Neuronal stem cell (in vitro differentiated cells): Measurements from ENCODE around the gene SPINK6.

Experiments
- DNase-seq: peaks from one replicate; pipeline ENCODE4 v3.0.0-alpha.2; 2013; ENCODE audit warnings: low spot score
- H2AFZ ChIP-seq: one replicate; pipeline ENCODE4 v1.6.1; 2013; ENCODE audit warnings: mild to moderate bottlenecking, low read length, inconsistent platforms
- H2AK5ac ChIP-seq: 2 replicates; pipeline ENCODE4 v1.6.1; 2013; ENCODE audit warnings: low read depth, mild to moderate bottlenecking, inconsistent platforms, low read length, moderate library complexity, mixed read lengths
- H2BK120ac ChIP-seq: 2 replicates; pipeline ENCODE4 v1.6.1; 2013; ENCODE audit warnings: low read depth, mild to moderate bottlenecking, inconsistent platforms, low read length, moderate library complexity, mixed read lengths
- H2BK12ac ChIP-seq: one replicate; pipeline ENCODE4 v1.6.1; 2013; ENCODE audit warnings: low read length, inconsistent platforms
- H2BK15ac ChIP-seq: 2 replicates; pipeline ENCODE4 v1.6.1; 2013; ENCODE audit warnings: mild to moderate bottlenecking, low read length, inconsistent platforms, mixed read lengths
- H2BK5ac ChIP-seq: one replicate; pipeline ENCODE4 v1.6.1; 2013; ENCODE audit warnings: inconsistent platforms, mild to moderate bottlenecking, low read length, moderate library complexity
- H3K14ac ChIP-seq: one replicate; pipeline ENCODE4 v1.6.1; 2013; ENCODE audit warnings: low read length, inconsistent platforms
- H3K18ac ChIP-seq: 2 replicates; pipeline ENCODE4 v1.6.1; 2013; ENCODE audit warnings: low read length, inconsistent platforms
- H3K23ac ChIP-seq: 2 replicates; pipeline ENCODE4 v1.6.1; 2013; ENCODE audit warnings: low read depth, mild to moderate bottlenecking, mixed read lengths, low read length, inconsistent platforms; ENCODE audit not compliant: poor library complexity
- H3K27ac ChIP-seq: replicated peaks from 3 replicates; pipeline ENCODE4 v1.5.1; 2013; ENCODE audit warnings: low read length, inconsistent platforms
- H3K27me3 ChIP-seq, 3 experiments: 2 replicates each; pipeline ENCODE4 v1.6.1; 2013; ENCODE audit warnings: low read length in 3 of 3, mild to moderate bottlenecking in 2 of 3, inconsistent platforms in 1 of 3, low read depth in 1 of 3, mixed read lengths in 1 of 3, moderate library complexity in 1 of 3; ENCODE audit not compliant: control insufficient read depth in 3 of 3, insufficient read depth in 3 of 3
- H3K36me3 ChIP-seq, 2 donors: replicated peaks in 1 of 2; 2 replicates each; pipeline ENCODE4 v1.6.1; 2013; ENCODE audit warnings: low read length in 2 of 2; ENCODE audit not compliant: control insufficient read depth in 2 of 2, insufficient read depth in 2 of 2
- H3K4ac ChIP-seq: 2 replicates; pipeline ENCODE4 v1.6.1; 2013; ENCODE audit warnings: inconsistent platforms, mild to moderate bottlenecking, low read length, moderate library complexity
- H3K4me1 ChIP-seq, 2 donors: 1 replicate in 1 of 2; 2 replicates in 1 of 2; pipeline ENCODE4 v1.6.1; 2013; ENCODE audit warnings: low read length in 2 of 2, low read depth in 1 of 2; ENCODE audit not compliant: control insufficient read depth in 2 of 2, insufficient read depth in 1 of 2
- H3K4me2 ChIP-seq: one replicate; pipeline ENCODE4 v1.6.1; 2013; ENCODE audit warnings: mild to moderate bottlenecking, low read length, inconsistent platforms; ENCODE audit not compliant: insufficient read depth, poor library complexity, severe bottlenecking
- H3K4me3 ChIP-seq, 2 donors: 2 replicates each; pipeline ENCODE4 v1.5.1; 2013; ENCODE audit warnings: low read length in 2 of 2, mild to moderate bottlenecking in 2 of 2, inconsistent platforms in 1 of 2, moderate library complexity in 1 of 2
- H3K79me1 ChIP-seq: one replicate; pipeline ENCODE4 v1.6.1; 2013; ENCODE audit warnings: low read depth, mild to moderate bottlenecking, inconsistent platforms, low read length, moderate library complexity
- H3K9ac ChIP-seq: one replicate; pipeline ENCODE4 v1.6.1; 2013; ENCODE audit warnings: mild to moderate bottlenecking, low read depth, low read length, inconsistent platforms; ENCODE audit not compliant: poor library complexity
- H3K9me3 ChIP-seq, 2 donors: replicated peaks in 1 of 2; 2 replicates each; pipeline versions ENCODE3 to v1.6.1; 2013; ENCODE audit warnings: low read length in 2 of 2, mild to moderate bottlenecking in 2 of 2, inconsistent platforms in 1 of 2, low read depth in 1 of 2, mixed read lengths in 1 of 2, moderate library complexity in 1 of 2; ENCODE audit not compliant: control insufficient read depth in 2 of 2, insufficient read depth in 1 of 2
- H4K8ac ChIP-seq: one replicate; pipeline ENCODE4 v1.6.1; 2013; ENCODE audit warnings: low read depth, mild to moderate bottlenecking, inconsistent platforms, low read length, moderate library complexity
- H4K91ac ChIP-seq: one replicate; pipeline ENCODE4 v1.6.1; 2013; ENCODE audit warnings: low read length, low read depth, mild to moderate bottlenecking, inconsistent platforms; ENCODE audit not compliant: poor library complexity
- WGBS, 2 donors: extraction: QIAGEN DNeasy Blood & Tissue Kit; methylation state at CpG; one replicate each; pipeline ENCODE4 v1.1.7; 2013; ENCODE audit warnings: missing lambda C conversion rate in 2 of 2, mixed read lengths in 1 of 2; ENCODE audit not compliant: insufficient read length in 2 of 2, insufficient replicate concordance in 1 of 2; ENCODE audit errors: extremely low coverage in 2 of 2; 5-methylcytosine and 5-hydroxymethylcytosine counted together

The SPINK6 gene

DNA sequence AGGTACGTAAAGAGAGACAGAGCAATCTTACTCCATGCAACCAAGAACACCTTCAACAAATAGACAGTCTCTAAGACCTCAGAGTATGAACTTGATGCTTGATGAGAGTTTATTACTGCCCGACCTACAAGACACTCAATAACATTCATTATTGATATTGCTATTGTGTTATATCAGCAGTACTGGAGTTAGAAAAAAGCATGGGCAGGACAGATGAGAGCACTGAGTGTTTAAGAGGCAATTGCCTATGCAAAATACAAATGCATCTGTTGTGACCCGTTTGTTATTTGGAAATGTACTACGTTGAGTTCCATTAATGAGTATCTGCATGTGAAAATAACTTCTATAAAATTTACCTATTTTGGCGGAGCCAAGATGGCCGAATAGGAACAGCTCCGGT lies 27.4 kb downstream of the SPINK6 start:
- no peak overlapping the region for H2BK12ac ChIP-seq
- no peaks in the 10 kb centered on the region for H3K27me3 ChIP-seq
- no CpG with 5 or more reads among the region's 7 CpGs for WGBS, 2 donors
- H3K14ac ChIP-seq = no peak overlapping the region
- H3K4me1 ChIP-seq = no peaks in the 10 kb centered on the region
- no peaks in the 10 kb centered on the region for H3K9me3 ChIP-seq
- H3K4ac ChIP-seq = no peak overlapping the region
- H3K79me1 ChIP-seq = no peaks in the 10 kb centered on the region
- no peak overlapping the region for H4K8ac ChIP-seq
- no peak overlapping the region for H2BK120ac ChIP-seq
- no peak overlapping the region for H2AK5ac ChIP-seq
- H2AFZ ChIP-seq = peak overlapping the region; percentile 19
- no peak overlapping the region for H4K91ac ChIP-seq
- no peak overlapping the region for H3K18ac ChIP-seq
- H2BK15ac ChIP-seq = no peak overlapping the region
- no peak overlapping the region for H2BK5ac ChIP-seq
- H3K23ac ChIP-seq = no peak overlapping the region
- H3K4me3 ChIP-seq = no peak overlapping the region
- H3K27ac ChIP-seq = no peak overlapping the region
- H3K36me3 ChIP-seq = no peaks in the 10 kb centered on the region
- H3K9ac ChIP-seq = no peak overlapping the region
- no peak overlapping the region for H3K4me2 ChIP-seq
- DNase-seq = no peak

DNA sequence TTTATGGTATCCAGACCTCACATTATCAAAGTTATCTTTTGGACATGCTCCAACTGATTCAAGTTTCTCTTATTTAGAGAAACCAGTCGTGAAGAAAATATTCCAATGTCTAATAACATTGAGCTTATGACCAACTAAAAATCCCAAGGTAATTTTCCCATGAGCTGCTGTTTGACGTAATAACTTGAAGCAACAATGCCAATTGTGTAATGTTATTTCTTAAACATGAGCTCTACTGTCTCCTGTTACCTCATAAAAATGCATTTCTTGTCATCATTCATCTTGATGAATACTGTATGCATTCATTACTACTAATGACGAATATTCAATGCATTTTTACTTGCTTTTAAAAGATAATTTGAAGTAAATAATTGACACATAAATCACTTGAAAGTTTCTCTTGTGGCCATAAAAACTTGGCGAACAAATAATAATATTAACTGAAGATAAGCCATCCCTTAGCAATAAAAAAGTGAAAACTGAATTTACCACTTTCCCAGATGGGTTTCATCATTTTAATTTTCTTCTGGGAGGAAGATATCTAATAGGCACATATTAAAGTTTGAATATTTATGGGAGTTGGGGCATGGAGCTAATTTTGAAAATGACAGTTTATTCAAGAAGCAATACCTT lies 35.1 kb downstream of the SPINK6 start:
- Histone ChIP-seq H4K91ac (no peak overlapping the region), H2AFZ (no peak overlapping the region), H2AK5ac (no peak overlapping the region), H3K4me1 (no peaks in the 10 kb centered on the region), H3K27ac (no peak overlapping the region), H3K79me1 (no peaks in the 10 kb centered on the region), H3K14ac (no peak overlapping the region), H3K27me3 (no peaks in the 10 kb centered on the region), H3K36me3 (no peaks in the 10 kb centered on the region), H2BK5ac (no peak overlapping the region), H3K18ac (no peak overlapping the region), H2BK120ac (no peak overlapping the region), H3K23ac (no peak overlapping the region), H2BK15ac (no peak overlapping the region), H3K4me3 (no peak overlapping the region), H3K9ac (no peak overlapping the region), H3K4me2 (no peak overlapping the region), H2BK12ac (no peak overlapping the region), H3K9me3 (no peaks in the 10 kb centered on the region), H3K4ac (no peak overlapping the region), H4K8ac (no peak overlapping the region)
- no peak for DNase-seq
- no CpG with 5 or more reads among the region's 4 CpGs for WGBS, 2 donors

DNA sequence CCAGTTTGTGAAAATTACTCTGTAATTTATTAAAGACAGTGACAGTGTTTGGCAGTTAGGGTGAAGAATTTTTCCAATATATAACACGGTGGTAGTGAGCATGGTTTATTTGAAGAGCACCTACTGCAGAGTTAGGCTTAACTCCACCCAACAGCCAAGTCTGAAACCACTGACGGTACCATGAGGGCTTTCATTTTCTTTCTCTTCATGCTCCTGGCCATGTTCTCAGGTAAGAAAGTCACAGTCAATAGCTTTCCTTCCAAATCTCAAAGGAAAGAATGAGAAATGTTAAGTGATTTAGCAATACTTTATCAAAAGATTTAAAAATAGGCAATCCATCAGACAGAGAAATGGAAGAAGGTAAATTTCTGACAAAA lies 35.6 kb downstream of the SPINK6 start, which contains the start of gene MARCOL:
Gene MARCOL (plus strand): TSS at position 108 of the 377 bp plus-strand sequence. CDS start 73 bp downstream, at position 181.
- no peaks in the 10 kb centered on the region for H3K79me1 ChIP-seq
- no peaks in the 10 kb centered on the region for H3K4me1 ChIP-seq
- H3K27me3 ChIP-seq = peaks cover 0 to 2% (median 0%) of the 10 kb centered on the region in 3 experiments
- H3K23ac ChIP-seq = no peak within 1 kb of the TSS
- WGBS, 2 donors = no CpG with 5 or more reads among the region's 2 CpGs
- no peak within 1 kb of the TSS for H2AK5ac ChIP-seq
- no peak within 1 kb of the TSS for H2BK12ac ChIP-seq
- no peak within 1 kb of the TSS for H3K4ac ChIP-seq
- H3K27ac ChIP-seq = no peak within 1 kb of the TSS
- H3K18ac ChIP-seq = no peak within 1 kb of the TSS
- no peaks in the 10 kb centered on the region for H3K36me3 ChIP-seq
- H3K14ac ChIP-seq = no peak within 1 kb of the TSS
- no peak within 1 kb of the TSS for H3K9ac ChIP-seq
- no peak within 1 kb of the TSS for H2BK15ac ChIP-seq
- no peak within 1 kb of the TSS for H4K8ac ChIP-seq
- no peak within 1 kb of the TSS for H2AFZ ChIP-seq
- no peak within 1 kb of the TSS for H4K91ac ChIP-seq
- no peaks in the 10 kb centered on the region for H3K9me3 ChIP-seq
- no peak within 1 kb of the TSS for H3K4me3 ChIP-seq
- no peak within 1 kb of the TSS for H2BK120ac ChIP-seq
- H2BK5ac ChIP-seq = no peak within 1 kb of the TSS
- H3K4me2 ChIP-seq = no peak within 1 kb of the TSS
- DNase-seq = no peak

DNA sequence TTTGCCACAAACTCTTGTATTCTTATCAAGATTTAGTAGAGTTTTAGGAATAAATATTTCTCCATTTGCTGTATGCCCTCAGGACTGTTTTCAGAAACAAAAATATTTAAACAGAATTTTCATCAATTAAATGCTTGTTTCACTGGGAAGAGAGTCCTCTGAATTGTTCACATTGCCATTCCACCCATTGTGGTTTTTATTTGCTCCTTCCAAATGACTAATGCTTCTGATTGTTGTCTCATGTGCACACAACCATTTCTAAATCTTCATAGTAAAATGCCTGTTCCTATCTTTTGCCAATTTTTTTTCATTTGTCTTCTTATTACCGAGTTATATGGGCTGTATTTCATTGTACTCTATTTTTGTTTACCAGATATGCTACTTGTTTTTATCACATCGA lies 46.1 kb downstream of the SPINK6 start:
- Histone ChIP-seq H4K91ac (no peak overlapping the region), H2AFZ (no peak overlapping the region), H2BK15ac (no peak overlapping the region), H3K4me1 (no peaks in the 10 kb centered on the region), H3K27me3 (no peaks in the 10 kb centered on the region), H3K14ac (no peak overlapping the region), H3K4me2 (no peak overlapping the region), H3K4ac (no peak overlapping the region), H3K36me3 (no peaks in the 10 kb centered on the region), H3K9ac (no peak overlapping the region), H2AK5ac (no peak overlapping the region), H3K4me3 (no peak overlapping the region), H3K79me1 (no peaks in the 10 kb centered on the region), H4K8ac (no peak overlapping the region), H2BK12ac (no peak overlapping the region), H3K18ac (no peak overlapping the region), H3K23ac (no peak overlapping the region), H2BK5ac (no peak overlapping the region), H3K9me3 (no peaks in the 10 kb centered on the region), H2BK120ac (no peak overlapping the region), H3K27ac (no peak overlapping the region)
- WGBS, 2 donors = no CpG with 5 or more reads among the region's 2 CpGs
- no peak for DNase-seq
